SJCRH30 (cell line): ENCODE measurements around the gene MRM2. TPM values are rescaled to one million over a fixed set of nuclear protein-coding genes. Genes with fewer than 3 reads are reported as not detected.
"Not testable (repeated sequence)": the region's sequence is repeated elsewhere in the genome, so short reads cannot be mapped to it uniquely, and the experiment has no call there.

ENCODE experiments used
- DNase-seq, 2 experiments: peaks; one replicate each; pipeline ENCODE4 v3.0.0-alpha.2; 2015 to 2020
- H3K27ac ChIP-seq: fragments of 250-450 bp; sonication (Bioruptor Pico); 2 replicates; pipeline ENCODE4 v1.5.1; 2020; ENCODE audit warnings: mild to moderate bottlenecking, moderate library complexity
- H3K27me3 ChIP-seq: fragments of 250-450 bp; sonication (Bioruptor Pico); 2 replicates; pipeline ENCODE4 v1.5.1; 2020; ENCODE audit warnings: mild to moderate bottlenecking, moderate library complexity
- H3K36me3 ChIP-seq: fragments of 250-450 bp; sonication (Bioruptor Pico); 2 replicates; pipeline ENCODE4 v1.5.1; 2020; ENCODE audit warnings: mild to moderate bottlenecking, moderate library complexity
- H3K4me1 ChIP-seq: fragments of 250-450 bp; sonication (Bioruptor Pico); 2 replicates; pipeline ENCODE4 v1.5.1; 2020; ENCODE audit warnings: mild to moderate bottlenecking, moderate library complexity
- H3K4me3 ChIP-seq: fragments of 250-450 bp; sonication (Bioruptor Pico); 2 replicates; pipeline ENCODE4 v1.5.1; 2020; ENCODE audit warnings: mild to moderate bottlenecking, moderate library complexity
- H3K9me3 ChIP-seq: fragments of 250-450 bp; sonication (Bioruptor Pico); replicated peaks from 2 replicates; pipeline ENCODE4 v1.5.1; 2020; ENCODE audit warnings: mild to moderate bottlenecking, moderate library complexity
- total RNA-seq: library from RNA; depleted of rRNA; stranded (reverse); fragments of >200 nt; shearing (Covaris generic); gene quantifications from 2 replicates; pipeline ENCODE4 v1.2.3, GENCODE V29; 2014

The MRM2 gene
- total RNA-seq, 1 experiment from 2014 or later = 42.4 TPM

DNA sequence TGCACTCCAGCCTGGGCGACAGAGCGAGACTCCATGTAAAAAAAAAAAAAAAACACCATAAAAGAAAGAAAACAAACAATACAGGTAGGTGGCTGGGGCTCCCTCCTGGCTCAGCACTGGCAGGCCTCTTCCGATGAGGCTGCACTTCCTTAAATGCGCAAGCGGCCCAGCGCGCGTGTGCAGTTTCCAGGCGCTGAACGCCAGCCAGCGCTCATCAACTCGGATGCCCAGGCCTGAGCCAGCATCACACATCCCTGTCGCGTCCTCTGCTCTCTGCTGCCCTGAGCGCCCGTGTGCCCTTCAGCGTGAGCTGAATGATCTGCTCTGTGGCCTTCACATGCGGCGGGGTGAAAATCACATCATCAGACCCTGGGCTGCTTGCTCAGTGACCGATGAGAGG, 31.9 kb upstream of the MRM2 start:
- no peak for DNase-seq
- Histone ChIP-seq H3K27ac (no peak overlapping the region), H3K4me3 (no peak overlapping the region)

DNA sequence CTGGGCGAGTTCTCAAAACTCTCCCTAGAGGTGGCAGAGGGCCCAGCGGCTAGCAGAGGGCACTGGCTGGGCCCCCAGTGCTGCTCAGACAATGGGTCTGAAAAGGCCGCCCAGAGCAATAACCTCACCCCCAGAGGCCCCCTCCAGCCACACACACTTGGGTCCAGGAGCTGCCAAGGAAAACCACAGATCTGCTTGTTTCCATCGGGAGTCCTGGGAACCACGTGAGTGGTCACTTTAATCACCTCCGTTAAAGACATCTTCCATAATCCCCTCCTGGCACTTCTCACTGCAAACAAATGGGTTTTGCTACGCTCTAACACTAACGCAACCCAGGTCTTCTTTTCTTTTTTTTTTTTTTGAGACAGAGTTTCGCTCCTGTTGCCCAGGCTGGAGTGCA, 30.0 kb upstream of the MRM2 start:
- Histone ChIP-seq H3K9me3 (no peaks in the 10 kb centered on the region), H3K4me3 (peak overlapping the region; percentile 0; the same call in 1 of the 2 replicates), H3K4me1 (peaks cover 37% of the 10 kb centered on the region), H3K27me3 (no peaks in the 10 kb centered on the region), H3K27ac (peak overlapping the region; percentile 44), H3K36me3 (no peaks in the 10 kb centered on the region)
- peak; percentile 65 to 71 for DNase-seq

More for the DNA sequence above, 31.9 kb upstream of the MRM2 start:
- Histone ChIP-seq H3K9me3 (no peaks in the 10 kb centered on the region), H3K36me3 (no peaks in the 10 kb centered on the region), H3K4me1 (peaks cover 37% of the 10 kb centered on the region), H3K27me3 (no peaks in the 10 kb centered on the region)

DNA sequence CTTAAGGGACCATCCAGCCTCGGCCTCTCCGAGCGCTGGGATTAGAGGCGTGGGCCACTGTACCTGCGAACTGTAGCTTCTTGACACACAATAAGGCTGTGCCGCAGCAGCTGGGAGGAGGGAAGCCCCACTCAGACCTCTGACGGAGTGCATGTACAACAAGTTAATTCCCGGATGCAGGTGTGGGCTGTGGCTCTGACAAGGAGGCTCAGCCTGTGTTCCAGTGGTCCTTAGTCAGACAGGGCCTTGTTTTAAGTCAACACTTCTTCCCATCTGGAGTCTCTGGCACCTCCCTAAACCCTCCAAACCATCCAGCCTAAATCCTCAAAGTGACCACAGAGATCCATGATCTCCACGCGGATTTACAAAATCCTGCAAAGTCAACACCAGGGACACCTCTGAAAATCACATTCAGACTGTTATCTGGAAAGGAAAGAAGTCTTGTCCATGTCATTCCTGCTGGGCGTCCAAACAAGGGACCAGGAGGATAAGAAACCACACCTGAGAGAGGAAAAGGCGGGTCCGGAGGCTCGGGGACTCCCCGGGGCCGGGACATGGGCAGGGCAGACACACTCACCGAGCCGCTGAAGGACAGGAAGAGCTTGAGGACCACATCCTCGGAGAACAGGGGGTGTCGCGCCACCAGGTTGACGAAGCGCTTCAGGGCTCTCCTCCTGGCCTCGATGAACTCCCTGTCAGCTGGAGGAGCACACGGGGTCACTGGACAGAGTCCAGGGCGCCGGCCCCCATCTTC, 29.4 kb upstream of the MRM2 start:
- peak; percentile 77 to 86 for DNase-seq
- Histone ChIP-seq H3K27me3 (no peaks in the 10 kb centered on the region), H3K36me3 (no peaks in the 10 kb centered on the region), H3K4me1 (peaks cover 39% of the 10 kb centered on the region), H3K4me3 (peak overlapping the region; percentile 0; the same call in 1 of the 2 replicates), H3K9me3 (no peaks in the 10 kb centered on the region), H3K27ac (peak overlapping the region; percentile 44)

DNA sequence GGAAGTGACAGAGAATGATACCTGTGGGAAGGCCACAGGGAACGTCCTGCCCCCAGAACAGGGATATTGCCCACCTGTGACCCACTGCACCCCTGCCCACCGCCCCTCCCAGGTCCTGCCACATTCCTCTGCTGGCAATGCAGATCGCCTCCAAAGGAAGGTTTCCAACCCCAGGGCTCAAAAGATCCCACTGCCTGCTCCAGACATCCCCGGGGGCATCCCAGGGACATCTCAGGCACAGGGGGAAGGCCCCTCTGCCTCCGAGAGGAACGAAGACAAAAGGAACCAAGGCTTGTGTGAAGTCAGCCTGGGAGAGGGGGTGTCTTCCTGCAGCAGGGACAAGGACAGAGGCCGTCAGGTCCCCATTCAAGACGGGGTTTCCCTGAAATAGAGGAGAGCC, 28.5 kb upstream of the MRM2 start:
- no peaks in the 10 kb centered on the region for H3K36me3 ChIP-seq
- peaks cover 39% of the 10 kb centered on the region for H3K4me1 ChIP-seq
- no peaks in the 10 kb centered on the region for H3K9me3 ChIP-seq
- H3K27me3 ChIP-seq = no peaks in the 10 kb centered on the region
- no peak overlapping the region for H3K4me3 ChIP-seq
- peak overlapping the region; percentile 1; the same call in 1 of the 2 replicates for H3K27ac ChIP-seq
- peak in 1 of 2 experiments; percentile 42 for DNase-seq

DNA sequence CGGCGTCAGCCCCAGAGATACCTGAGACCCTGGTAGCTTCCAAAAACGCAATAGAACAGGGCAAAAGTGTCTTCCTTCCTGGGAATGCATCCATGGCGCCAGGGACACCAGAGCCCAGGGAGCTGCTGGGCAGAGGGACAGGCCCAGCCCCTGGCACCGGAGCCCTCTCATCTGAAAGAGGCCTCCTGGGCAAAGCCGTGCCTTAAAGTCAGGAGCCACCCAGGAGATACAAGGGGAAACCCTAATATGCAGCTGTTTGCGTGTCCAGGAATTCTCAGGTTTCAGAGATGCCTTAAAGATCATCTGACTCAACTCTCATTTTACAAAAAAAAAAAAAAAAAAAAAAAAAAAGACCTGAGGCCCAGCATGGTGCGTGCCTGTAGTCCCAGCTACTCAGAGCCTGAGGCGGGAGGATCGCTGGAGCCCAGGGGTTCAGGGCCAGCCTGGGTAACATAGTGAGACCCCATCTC, 28.0 kb upstream of the MRM2 start:
- DNase-seq = peak; percentile 76 to 89
- peak overlapping the region; percentile 58 for H3K27ac ChIP-seq

DNA sequence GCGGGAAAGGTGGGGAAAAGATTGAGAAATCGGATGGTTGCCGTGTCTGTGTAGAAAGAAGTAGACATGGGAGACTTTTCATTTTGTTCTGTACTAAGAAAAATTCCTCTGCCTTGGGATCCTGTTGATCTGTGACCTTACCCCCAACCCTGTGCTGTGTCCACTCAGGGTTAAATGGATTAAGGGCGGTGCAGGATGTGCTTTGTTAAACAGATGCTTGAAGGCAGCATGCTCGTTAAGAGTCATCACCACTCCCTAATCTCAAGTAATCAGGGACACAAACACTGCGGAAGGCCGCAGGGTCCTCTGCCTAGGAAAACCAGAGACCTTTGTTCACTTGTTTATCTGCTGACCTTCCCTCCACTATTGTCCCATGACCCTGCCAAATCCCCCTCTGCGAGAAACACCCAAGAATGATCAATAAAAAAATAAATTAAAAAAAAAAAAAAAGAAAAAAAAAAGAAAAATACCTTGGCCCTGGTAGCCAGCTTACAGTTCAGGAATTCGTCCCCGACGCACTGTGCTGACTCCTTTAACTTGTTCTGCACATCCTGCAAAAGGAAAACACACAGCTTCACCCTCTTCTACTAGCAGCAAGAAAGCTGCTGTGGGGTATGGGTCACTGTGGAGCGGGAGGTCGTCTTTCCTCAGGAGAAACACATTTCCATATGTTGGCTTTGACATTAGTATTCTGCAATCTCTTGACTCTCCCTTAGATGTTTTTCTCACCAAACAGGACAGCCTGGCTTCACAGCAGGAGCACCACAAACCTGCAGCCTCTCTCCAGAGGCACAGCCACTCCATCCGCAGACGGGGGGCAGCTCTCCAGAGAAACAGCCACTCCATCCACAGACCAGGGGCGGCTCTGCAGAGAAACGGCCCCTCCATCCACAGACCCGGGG, 27.3 kb upstream of the MRM2 start:
- H3K27ac ChIP-seq = peak overlapping the region; percentile 58
- peaks cover 39% of the 10 kb centered on the region for H3K4me1 ChIP-seq
- H3K9me3 ChIP-seq, DNase-seq, H3K27me3 ChIP-seq, H3K36me3 ChIP-seq: not testable (repeated sequence)
- peak overlapping the region; percentile 22 for H3K4me3 ChIP-seq

More for the DNA sequence above, 28.0 kb upstream of the MRM2 start:
- Histone ChIP-seq H3K4me1 (peaks cover 39% of the 10 kb centered on the region), H3K36me3 (peaks cover 3% of the 10 kb centered on the region; the same call in 1 of the 2 replicates), H3K9me3 (no peaks in the 10 kb centered on the region), H3K27me3 (no peaks in the 10 kb centered on the region), H3K4me3 (peak overlapping the region; percentile 22)

DNA sequence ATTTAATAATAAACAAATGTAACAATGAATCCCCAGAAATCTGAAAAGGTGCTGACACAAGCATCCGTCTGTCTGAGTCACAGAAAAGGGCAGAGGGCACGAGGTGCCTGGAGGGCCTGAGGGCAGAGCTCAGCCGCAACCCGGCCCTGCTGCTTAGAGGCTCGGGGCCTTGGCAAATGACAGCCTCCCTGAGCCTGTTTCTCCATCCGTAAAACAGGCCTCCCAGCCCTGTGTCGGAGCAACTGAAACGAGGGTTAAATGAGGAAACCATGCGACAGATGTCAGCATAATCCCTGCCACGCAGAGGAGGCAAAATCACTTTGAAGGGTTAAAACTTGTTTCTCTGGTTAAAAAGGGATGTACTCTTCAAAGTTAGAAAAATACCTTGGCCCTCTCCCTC, 24.9 kb upstream of the MRM2 start:
- no peak overlapping the region for H3K27ac ChIP-seq
- peaks cover 30% of the 10 kb centered on the region for H3K4me1 ChIP-seq
- no peak overlapping the region for H3K4me3 ChIP-seq
- no peaks in the 10 kb centered on the region for H3K27me3 ChIP-seq
- H3K36me3 ChIP-seq = peaks cover 19% of the 10 kb centered on the region
- peak; percentile 71 to 76 for DNase-seq
- no peaks in the 10 kb centered on the region for H3K9me3 ChIP-seq

DNA sequence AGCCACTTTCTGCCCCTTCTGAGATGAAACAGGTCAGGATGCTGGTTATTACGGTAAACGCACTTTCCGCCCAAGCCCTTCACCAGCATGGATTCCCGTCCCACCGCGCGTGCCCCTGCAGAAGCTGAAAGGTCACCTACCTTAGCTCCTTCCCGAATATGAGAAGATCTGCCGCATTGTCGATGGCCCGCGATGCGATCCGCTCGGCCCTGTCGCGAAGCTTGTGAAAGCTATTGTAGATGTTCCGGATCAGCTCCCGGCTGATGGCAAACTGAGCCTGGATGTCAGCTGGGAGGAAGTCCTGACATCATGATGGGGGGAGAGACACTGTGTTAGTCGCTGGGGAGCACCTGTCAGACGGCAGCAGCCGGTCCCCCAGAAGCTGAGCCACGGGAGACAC, 22.2 kb upstream of the MRM2 start:
- Histone ChIP-seq H3K27me3 (no peaks in the 10 kb centered on the region), H3K4me3 (no peak overlapping the region), H3K4me1 (peaks cover 7% of the 10 kb centered on the region), H3K9me3 (no peaks in the 10 kb centered on the region), H3K27ac (no peak overlapping the region), H3K36me3 (peaks cover 19% of the 10 kb centered on the region)
- DNase-seq = no peak

DNA sequence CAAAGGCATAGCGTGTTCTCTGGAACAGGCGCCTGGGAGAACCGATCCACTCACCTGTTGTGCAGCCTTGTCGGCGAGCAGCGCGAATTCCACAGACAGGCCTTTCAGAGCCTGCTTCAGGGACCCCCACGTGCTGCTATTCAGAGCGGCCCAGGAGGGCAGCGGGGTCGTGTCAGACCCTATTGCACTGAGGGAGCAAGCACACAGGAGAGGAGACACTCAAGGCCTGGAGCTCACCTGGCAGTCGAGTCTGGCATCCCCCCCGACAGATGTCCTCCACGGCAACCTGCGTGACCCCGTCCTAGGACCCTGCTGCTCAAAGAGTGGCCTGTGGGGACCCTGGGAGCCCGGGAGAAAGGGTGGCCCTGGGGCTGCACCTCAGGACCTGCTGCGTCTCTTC, 21.2 kb upstream of the MRM2 start:
- DNase-seq = no peak
- peaks cover 6% of the 10 kb centered on the region; the same call in 1 of the 2 replicates for H3K4me1 ChIP-seq
- H3K36me3 ChIP-seq = peaks cover 19% of the 10 kb centered on the region
- no peak overlapping the region for H3K27ac ChIP-seq
- H3K4me3 ChIP-seq = no peak overlapping the region
- H3K27me3 ChIP-seq = no peaks in the 10 kb centered on the region
- H3K9me3 ChIP-seq = no peaks in the 10 kb centered on the region

DNA sequence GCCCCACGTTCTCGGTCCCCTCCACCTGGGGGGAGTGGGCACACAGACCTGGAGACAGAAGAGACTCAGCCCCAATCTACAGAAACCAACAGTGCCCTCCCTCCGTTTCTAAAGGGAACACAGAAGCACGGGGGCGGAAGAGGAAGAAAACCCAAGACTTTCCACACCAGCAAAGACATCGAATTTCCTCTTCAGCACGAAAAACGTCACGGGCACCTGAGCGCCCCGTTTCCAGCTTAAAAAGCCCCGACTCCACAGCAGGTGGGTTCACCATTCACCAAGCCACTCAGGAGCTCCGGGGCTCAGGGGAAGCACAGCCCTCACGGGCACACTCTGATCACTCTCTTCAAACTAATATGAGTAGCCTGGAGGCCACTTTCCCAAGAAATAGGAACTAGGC, 19.6 kb upstream of the MRM2 start:
- no peak overlapping the region for H3K4me3 ChIP-seq
- peaks cover 3% of the 10 kb centered on the region; the same call in 1 of the 2 replicates for H3K4me1 ChIP-seq
- H3K9me3 ChIP-seq = no peaks in the 10 kb centered on the region
- H3K27me3 ChIP-seq = no peaks in the 10 kb centered on the region
- H3K36me3 ChIP-seq = peaks cover 24% of the 10 kb centered on the region
- no peak overlapping the region for H3K27ac ChIP-seq
- no peak for DNase-seq

DNA sequence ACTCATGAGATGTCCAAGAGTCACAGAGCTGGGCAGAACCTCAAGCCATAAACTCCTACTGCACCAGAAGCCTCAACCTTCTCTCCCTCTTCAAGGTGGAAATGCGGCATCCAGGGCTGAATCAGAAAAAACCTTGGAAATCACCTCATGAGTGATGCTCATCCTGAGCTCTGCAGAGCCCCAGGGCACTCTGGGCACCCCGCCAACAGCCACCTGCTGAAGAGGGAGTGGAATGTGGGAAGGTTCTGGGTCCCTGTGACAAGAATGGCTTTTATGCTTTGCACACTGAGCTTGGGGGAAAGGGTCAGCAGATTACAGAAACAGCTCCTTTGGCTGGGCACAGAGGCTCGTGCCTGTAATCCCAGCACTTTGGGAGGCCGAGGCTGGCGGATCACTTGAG, 18.8 kb upstream of the MRM2 start:
- peaks cover 3% of the 10 kb centered on the region; the same call in 1 of the 2 replicates for H3K4me1 ChIP-seq
- no peaks in the 10 kb centered on the region for H3K27me3 ChIP-seq
- no peaks in the 10 kb centered on the region for H3K9me3 ChIP-seq
- no peak overlapping the region for H3K4me3 ChIP-seq
- DNase-seq = peak; percentile 73 to 75
- peaks cover 24% of the 10 kb centered on the region for H3K36me3 ChIP-seq
- no peak overlapping the region for H3K27ac ChIP-seq

DNA sequence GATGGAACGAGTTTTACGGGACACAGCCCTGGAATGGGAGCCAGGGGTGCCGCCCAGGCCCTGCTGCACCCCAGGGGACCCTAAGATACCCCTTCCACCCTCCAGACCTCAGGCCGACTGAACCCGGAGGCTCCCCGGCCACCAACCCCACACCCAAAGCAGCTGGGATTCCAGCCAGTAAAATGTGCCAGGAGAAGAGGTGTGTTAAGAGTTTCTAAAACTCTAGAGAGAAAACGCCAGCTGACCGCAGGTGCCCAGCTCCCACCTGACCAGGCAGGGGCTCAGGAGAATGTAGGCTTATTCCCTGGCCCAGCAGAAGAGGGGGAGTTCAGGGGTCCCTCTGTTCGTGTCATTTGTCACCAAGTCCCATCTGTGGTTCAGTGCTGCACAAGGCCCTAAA, 17.5 kb upstream of the MRM2 start:
- Histone ChIP-seq H3K9me3 (no peaks in the 10 kb centered on the region), H3K27ac (no peak overlapping the region), H3K4me3 (no peak overlapping the region), H3K4me1 (peaks cover 3% of the 10 kb centered on the region; the same call in 1 of the 2 replicates), H3K36me3 (peaks cover 18% of the 10 kb centered on the region), H3K27me3 (no peaks in the 10 kb centered on the region)
- no peak for DNase-seq

DNA sequence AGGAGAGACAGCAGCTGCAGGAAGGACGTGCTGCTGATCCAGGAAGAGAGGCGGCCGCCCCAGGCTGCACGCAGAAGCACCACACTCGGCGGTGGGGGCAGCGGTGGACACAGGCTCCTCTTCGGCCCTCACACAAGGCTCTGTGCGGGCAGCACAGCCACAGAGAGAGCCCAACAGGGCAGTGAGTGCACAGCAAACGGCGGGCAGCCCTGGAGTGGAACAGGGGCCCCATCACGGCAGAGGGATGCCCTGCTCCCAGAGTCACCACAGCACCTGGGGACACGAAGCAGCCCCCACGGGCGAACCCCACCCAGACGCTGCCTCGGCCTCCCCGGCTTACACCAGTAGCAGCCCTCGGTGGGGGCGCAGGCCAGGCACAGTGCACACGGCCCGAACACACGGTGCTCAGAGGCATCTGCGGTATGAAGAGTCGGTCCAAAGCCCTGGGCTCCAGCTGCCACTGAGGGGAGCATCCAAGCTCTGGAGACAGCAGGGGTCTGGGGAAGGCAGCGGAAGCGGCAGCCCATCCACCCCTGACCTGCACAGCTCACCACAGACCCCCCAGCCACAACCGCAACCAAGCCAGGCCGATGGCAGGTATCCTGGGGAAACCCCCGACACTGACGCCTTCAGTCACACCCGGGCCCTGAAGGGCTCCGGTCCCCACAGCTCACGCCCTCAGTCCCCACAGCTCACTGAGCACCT, 16.8 kb upstream of the MRM2 start:
- Histone ChIP-seq H3K9me3 (no peaks in the 10 kb centered on the region), H3K4me3 (no peak overlapping the region), H3K27me3 (no peaks in the 10 kb centered on the region), H3K27ac (no peak overlapping the region), H3K36me3 (peaks cover 12% of the 10 kb centered on the region), H3K4me1 (peaks cover 3% of the 10 kb centered on the region; the same call in 1 of the 2 replicates)
- DNase-seq = no peak

DNA sequence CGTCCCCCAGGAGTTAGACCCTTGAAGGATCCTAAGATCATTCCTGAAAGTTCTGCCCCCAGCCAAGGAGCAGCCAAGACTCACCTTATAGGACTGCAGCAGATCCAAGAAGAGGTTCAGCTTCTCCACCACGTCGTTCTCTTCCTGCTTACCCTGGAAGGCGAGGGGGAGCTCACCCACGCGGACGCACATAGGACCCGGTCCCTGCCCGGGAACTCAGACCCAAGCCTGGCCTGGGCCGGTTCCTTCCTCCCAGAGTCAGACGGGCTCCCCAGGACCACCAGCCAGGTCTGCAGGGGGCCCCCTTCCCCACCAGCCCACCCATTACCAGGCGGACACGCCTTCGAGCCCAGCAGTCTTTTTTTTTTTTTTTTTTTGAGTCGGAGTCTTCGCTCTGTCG, 15.6 kb upstream of the MRM2 start:
- Histone ChIP-seq H3K4me1 (peaks cover 3% of the 10 kb centered on the region; the same call in 1 of the 2 replicates), H3K27ac (no peak overlapping the region), H3K4me3 (no peak overlapping the region), H3K27me3 (no peaks in the 10 kb centered on the region), H3K36me3 (peaks cover 7% of the 10 kb centered on the region; the same call in 1 of the 2 replicates), H3K9me3 (no peaks in the 10 kb centered on the region)
- no peak for DNase-seq
